Adrenal gland (tissue), 12 donors: ENCODE results near the gene SNCG. TPM values are rescaled to one million over a fixed set of nuclear protein-coding genes. Genes with fewer than 3 reads are reported as not detected.
"Not testable (repeated sequence)": the region's sequence is repeated elsewhere in the genome, so short reads cannot be mapped to it uniquely, and the experiment has no call there.

Experiments
- DNase-seq, 7 donors: peaks; one replicate each; pipeline ENCODE4 v3.0.0-alpha.2; 2019 to 2020
- H3K27ac ChIP-seq, 5 donors: fragments of 200-600 bp; sonication (generic) in 4 of 5; 1 replicate in 3 of 5; 2 replicates in 2 of 5; pipeline versions ENCODE4 v1.5.1 to v1.8.0; 2016 to 2020; ENCODE audit warnings: mild to moderate bottlenecking in 1 of 5
- H3K27me3 ChIP-seq: fragments of 200-600 bp; 2 replicates; pipeline ENCODE4 v1.8.0; 2021
- H3K36me3 ChIP-seq, 2 donors: fragments of 200-600 bp; replicated peaks in 1 of 2; 1 replicate in 1 of 2; 2 replicates in 1 of 2; pipeline versions ENCODE4 v1.5.1 to v1.8.0; 2018 to 2022
- H3K4me1 ChIP-seq, 2 donors: fragments of 200-600 bp; replicated peaks in 1 of 2; 1 replicate in 1 of 2; 2 replicates in 1 of 2; pipeline versions ENCODE4 v1.5.1 to v1.8.0; 2018 to 2021
- H3K4me3 ChIP-seq, 4 donors: fragments of 200-600 bp; sonication (generic) in 3 of 4; one replicate each; pipeline ENCODE4 v1.5.1; 2016 to 2018
- H3K9me3 ChIP-seq, 3 donors: fragments of 200-600 bp; sonication (generic) in 1 of 3; replicated peaks in 1 of 3; 1 replicate in 2 of 3; 2 replicates in 1 of 3; pipeline versions ENCODE4 v1.5.1 to v1.8.0; 2016 to 2021
- POLR2A ChIP-seq, 2 donors: fragments of 450-650 bp; IDR thresholded peaks; one replicate each; pipeline ENCODE4 v1.6.1; 2017; ENCODE audit warnings: antibody characterized with exemption in 2 of 2, mild to moderate bottlenecking in 2 of 2, moderate library complexity in 1 of 2
- WGBS, 4 donors: extraction: QIAGEN DNeasy Blood & Tissue Kit in 2 of 4; methylation state at CpG; one replicate each; pipeline versions ENCODE4 v1.1.5 to v1.1.7; 2013 to 2017; 5-methylcytosine and 5-hydroxymethylcytosine counted together
- intact Hi-C, 2 donors: fragments of 100-400 bp; cut with DNase I; formaldehyde crosslinking; loops; one replicate each; pipeline versions ENCODE4 v1.14.1 to v1.15.0; 2022 to 2023
- polyA plus RNA-seq, 3 donors: library from polyadenylated mRNA; stranded (reverse); fragments of 200-250 nt in 2 of 3; fragments of 350-450 nt in 1 of 3; fragmentation: Illumina TruSeq in 1 of 3; extraction: RNeasy Lipid Tissue Mini Kit (QIAGEN cat#74804) in 1 of 3; gene quantifications; one replicate each; pipeline ENCODE4 v1.2.3, GENCODE V29; 2013 to 2014
- small RNA-seq, 2 donors: library from RNA; depleted of rRNA; stranded (forward); fragments of <200 nt; gene quantifications; one replicate each; pipeline ENCODE3, GENCODE V24; 2016
- total RNA-seq, 9 donors: library from RNA; depleted of rRNA in 4 of 9; stranded (reverse); fragments of >200 nt in 4 of 9; fragments of 120-200 nt in 1 of 9; fragmentation: NEBNext Ultra II Directional in 1 of 9; extraction: Animal tissue kit (Norgen Biotek cat#: 25700) in 1 of 9; gene quantifications; one replicate each; pipeline versions ENCODE4 v1.1.0 to v1.2.4, GENCODE V29; 2013 to 2023
- TF ChIP-seq, protein P1 (sequence below), 6 experiments: fragments of 450-650 bp in 4 of 6; fragments of 200-600 bp in 2 of 6; sonication (generic) in 1 of 6; IDR thresholded peaks; 1 replicate in 5 of 6; 2 replicates in 1 of 6; pipeline versions ENCODE4 v1.5.1 to v1.8.0; 2016 to 2021; ENCODE audit warnings: antibody characterized with exemption in 6 of 6, mild to moderate bottlenecking in 2 of 6, moderate library complexity in 1 of 6
- donor health status: healthy with polysubstance abuse.
- donor health status: Bipolar disorder and iron deficiency.
- donor health status: DM: yes; HTN: yes; CAD: no.
- donor health status: DM: no; HTN: no; CAD: no.
- donor health status: DM: no; HTN: no; CAD: no.
- donor health status: DM: yes; HTN: yes; CAD: no.

SNCG gene
- total and polyA plus RNA-seq, 12 donors = 176 to 1,580 (median 448) TPM

DNA sequence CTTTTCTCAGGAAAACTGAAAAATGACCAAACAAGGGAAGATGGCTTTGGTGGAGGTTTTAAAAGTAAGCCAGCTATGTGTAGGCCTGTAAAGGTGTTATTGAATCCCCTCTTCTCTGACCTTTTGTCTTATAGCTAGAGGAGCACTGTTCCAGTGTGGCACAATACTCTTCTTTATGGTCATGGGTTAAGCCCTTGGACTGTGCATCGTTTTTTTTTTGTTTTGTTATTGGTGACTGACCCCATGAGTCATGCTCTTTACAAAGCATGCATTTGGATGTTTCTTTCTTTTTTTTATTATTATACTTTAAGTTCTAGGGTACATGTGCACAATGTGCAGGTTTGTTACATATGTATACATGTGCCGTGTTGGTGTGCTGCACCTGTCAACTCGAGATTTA lies 42.1 kb downstream of the SNCG start:
- WGBS, 4 donors = 59 to 66% (median 61%) methylated on average over 3 of the region's 3 CpGs
- no peak overlapping the region for H3K27ac ChIP-seq
- no peaks in the 10 kb centered on the region for H3K4me1 ChIP-seq
- H3K36me3 ChIP-seq = no peaks in the 10 kb centered on the region
- no peaks in the 10 kb centered on the region for H3K9me3 ChIP-seq
- TF ChIP-seq, protein P1, sequence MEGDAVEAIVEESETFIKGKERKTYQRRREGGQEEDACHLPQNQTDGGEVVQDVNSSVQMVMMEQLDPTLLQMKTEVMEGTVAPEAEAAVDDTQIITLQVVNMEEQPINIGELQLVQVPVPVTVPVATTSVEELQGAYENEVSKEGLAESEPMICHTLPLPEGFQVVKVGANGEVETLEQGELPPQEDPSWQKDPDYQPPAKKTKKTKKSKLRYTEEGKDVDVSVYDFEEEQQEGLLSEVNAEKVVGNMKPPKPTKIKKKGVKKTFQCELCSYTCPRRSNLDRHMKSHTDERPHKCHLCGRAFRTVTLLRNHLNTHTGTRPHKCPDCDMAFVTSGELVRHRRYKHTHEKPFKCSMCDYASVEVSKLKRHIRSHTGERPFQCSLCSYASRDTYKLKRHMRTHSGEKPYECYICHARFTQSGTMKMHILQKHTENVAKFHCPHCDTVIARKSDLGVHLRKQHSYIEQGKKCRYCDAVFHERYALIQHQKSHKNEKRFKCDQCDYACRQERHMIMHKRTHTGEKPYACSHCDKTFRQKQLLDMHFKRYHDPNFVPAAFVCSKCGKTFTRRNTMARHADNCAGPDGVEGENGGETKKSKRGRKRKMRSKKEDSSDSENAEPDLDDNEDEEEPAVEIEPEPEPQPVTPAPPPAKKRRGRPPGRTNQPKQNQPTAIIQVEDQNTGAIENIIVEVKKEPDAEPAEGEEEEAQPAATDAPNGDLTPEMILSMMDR (IDR thresholded peaks at IDR 0.05) = no peak
- TF ChIP-seq POLR2A (IDR thresholded peaks at IDR 0.05) = no peak
- H3K27me3 ChIP-seq = no peaks in the 10 kb centered on the region
- no peak overlapping the region for H3K4me3 ChIP-seq
- no peak for DNase-seq
- intact Hi-C loops = no loop called here

DNA sequence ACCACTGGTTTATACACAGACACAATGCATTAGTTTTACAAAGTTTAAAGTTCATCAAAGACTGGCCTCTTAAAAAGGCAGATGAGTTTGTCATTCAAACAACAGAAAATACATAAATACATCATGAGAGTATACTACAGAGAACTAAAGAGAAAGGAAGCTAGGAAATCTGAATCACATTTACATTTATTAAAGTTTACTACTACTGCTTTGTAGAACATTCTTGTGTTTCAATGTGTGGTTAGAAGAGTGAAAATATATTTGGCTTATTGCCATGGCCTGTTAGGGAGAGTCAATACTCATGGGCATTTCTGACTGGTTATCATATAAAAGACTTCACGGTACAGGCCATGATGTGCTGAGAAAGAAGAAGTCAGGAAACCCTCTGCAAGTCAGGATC lies 48.7 kb downstream of the SNCG start:
- DNase-seq = not testable (repeated sequence)

GRCh38 chr10:87007674-87008073 lies 49.3 kb downstream of the SNCG start:
- H3K27me3 ChIP-seq, H3K27ac ChIP-seq, intact Hi-C loops, H3K36me3 ChIP-seq, H3K4me1 ChIP-seq, H3K9me3 ChIP-seq, H3K4me3 ChIP-seq, DNase-seq: not testable (repeated sequence)
- WGBS, 4 donors = 92 to 97% (median 95%) methylated on average over 6 of the region's 6 CpGs

More for the DNA sequence above, 48.7 kb downstream of the SNCG start:
- H3K27me3 ChIP-seq, H3K9me3 ChIP-seq, H3K27ac ChIP-seq, intact Hi-C loops, H3K36me3 ChIP-seq, H3K4me3 ChIP-seq, H3K4me1 ChIP-seq: not testable (repeated sequence)
- WGBS, 4 donors = 20 to 85% (median 71%) methylated on average over 1 of the region's 1 CpG; no CpG with 5 or more reads in 1 of the 4 donors

GRCh38 chr10:87008303-87008702 lies 49.9 kb downstream of the SNCG start:
- DNase-seq, H3K27ac ChIP-seq, H3K9me3 ChIP-seq, H3K27me3 ChIP-seq, H3K4me3 ChIP-seq, H3K4me1 ChIP-seq, H3K36me3 ChIP-seq, intact Hi-C loops: not testable (repeated sequence)
- 93 to 97% (median 96%) methylated on average over 3 to 7 of the region's 7 CpGs for WGBS, 4 donors

DNA sequence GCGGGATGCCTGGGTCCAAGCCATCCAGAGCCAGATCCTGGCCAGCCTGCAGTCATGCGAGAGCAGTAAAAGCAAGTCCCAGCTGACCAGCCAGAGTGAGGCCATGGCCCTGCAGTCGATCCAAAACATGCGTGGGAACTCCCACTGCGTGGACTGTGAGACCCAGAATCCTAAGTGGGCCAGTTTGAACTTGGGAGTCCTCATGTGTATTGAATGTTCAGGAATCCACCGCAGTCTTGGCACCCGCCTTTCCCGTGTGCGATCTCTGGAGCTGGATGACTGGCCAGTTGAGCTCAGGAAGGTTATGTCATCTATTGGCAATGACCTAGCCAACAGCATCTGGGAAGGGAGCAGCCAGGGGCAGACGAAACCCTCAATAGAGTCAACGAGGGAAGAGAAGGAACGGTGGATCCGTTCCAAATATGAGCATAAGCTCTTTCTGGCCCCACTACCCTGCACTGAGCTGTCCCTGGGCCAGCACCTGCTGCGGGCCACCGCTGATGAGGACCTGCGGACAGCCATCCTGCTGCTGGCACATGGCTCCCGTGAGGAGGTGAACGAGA lies 50.8 kb downstream of the SNCG start:
- H3K4me1 ChIP-seq, intact Hi-C loops, H3K4me3 ChIP-seq, H3K27ac ChIP-seq, DNase-seq, H3K27me3 ChIP-seq, H3K9me3 ChIP-seq, H3K36me3 ChIP-seq: not testable (repeated sequence)
- 96 to 97% (median 96%) methylated on average over 9 to 18 of the region's 18 CpGs for WGBS, 4 donors

Small RNAs within 50 kb of the gene (small RNA-seq; reads per million reads assigned to genes)
- gene BMS1P3 = 0 reads per million in 2 donors

Other genes with a start within 250 kb of the SNCG start
- 10 to 100 TPM; 21.2 to 55.9 (median 35.7) TPM for gene BMPR1A, start 202.0 kb upstream of the SNCG start, total RNA-seq
- gene BMPR1A, start 202.0 kb upstream of the SNCG start, polyA plus RNA-seq = 10 to 100 TPM in 1 of 3 donors, 1 to 10 TPM in 2; 4.4 to 22.3 (median 4.4) TPM
- 10 to 100 TPM; 20.9 to 44.2 (median 33.9) TPM for gene MMRN2, start 984 bp upstream of the SNCG start, total RNA-seq
- gene MMRN2, start 984 bp upstream of the SNCG start, polyA plus RNA-seq = 10 to 100 TPM in 2 of 3 donors, 1 to 10 TPM in 1; 9.5 to 16.5 (median 13.4) TPM
- 10 to 100 TPM in 8 of 9 donors, 1 to 10 TPM in 1; 3.3 to 38.1 (median 21.0) TPM for gene ADIRF, start 9.9 kb downstream of the SNCG start, total RNA-seq
- 100 to 1,000 TPM in 1 of 3 donors, 10 to 100 TPM in 1, 1 to 10 TPM in 1; 6.6 to 592 (median 52.2) TPM for gene ADIRF, start 9.9 kb downstream of the SNCG start, polyA plus RNA-seq
- 1 to 10 TPM in 3 of 9 donors, not detected in 6; 1.2 to 5.5 (median 2.0) TPM for gene FAM25A, start 61.7 kb downstream of the SNCG start, total RNA-seq
- gene FAM25A, start 61.7 kb downstream of the SNCG start, polyA plus RNA-seq = 10 to 100 TPM in 1 of 3 donors, 1 to 10 TPM in 2; 4.3 to 36.6 (median 6.3) TPM
- 100 to 1,000 TPM; 159 to 279 (median 221) TPM for gene GLUD1, start 136.2 kb downstream of the SNCG start, total RNA-seq
- gene GLUD1, start 136.2 kb downstream of the SNCG start, polyA plus RNA-seq = 100 to 1,000 TPM in 1 of 3 donors, 10 to 100 TPM in 2; 58.2 to 290 (median 80.9) TPM
- gene SHLD2, start 136.6 kb downstream of the SNCG start, total RNA-seq = 10 to 100 TPM; 22.8 to 49.9 (median 36.7) TPM
- gene SHLD2, start 136.6 kb downstream of the SNCG start, polyA plus RNA-seq = 10 to 100 TPM; 18.3 to 64.9 (median 31.5) TPM